Endodermal cell (in vitro differentiated cells): Measurements from ENCODE around the gene PLD2. TPM values are rescaled to one million over a fixed set of nuclear protein-coding genes. Genes with fewer than 3 reads are reported as not detected.

Experiments used
- DNase-seq: peaks from one replicate; pipeline ENCODE4 v3.0.0-alpha.2; 2017
- H3K27ac ChIP-seq: 2 replicates; pipeline ENCODE4 v1.5.1; 2013; ENCODE audit warnings: mild to moderate bottlenecking, low read depth, low read length, moderate library complexity
- H3K27me3 ChIP-seq: 2 replicates; pipeline ENCODE4 v1.6.1; 2013; ENCODE audit warnings: mild to moderate bottlenecking, low read length, moderate library complexity; ENCODE audit not compliant: insufficient read depth, control insufficient read depth, poor library complexity, severe bottlenecking
- H3K36me3 ChIP-seq: 2 replicates; pipeline ENCODE4 v1.7.0; 2013; ENCODE audit warnings: mild to moderate bottlenecking, low read length, moderate library complexity; ENCODE audit not compliant: control insufficient read depth, insufficient read depth
- H3K4me1 ChIP-seq: one replicate; pipeline ENCODE4 v1.7.0; 2013; ENCODE audit warnings: low read length; ENCODE audit not compliant: control insufficient read depth, insufficient read depth
- H3K4me3 ChIP-seq: 2 replicates; pipeline ENCODE4 v1.5.1; 2013; ENCODE audit warnings: mild to moderate bottlenecking, low read length, moderate library complexity
- H3K9ac ChIP-seq: 2 replicates; pipeline ENCODE4 v1.6.1; 2013; ENCODE audit warnings: mild to moderate bottlenecking, low read length, moderate library complexity; ENCODE audit not compliant: poor library complexity, severe bottlenecking; ENCODE audit errors: extremely low read depth
- H3K9me3 ChIP-seq: 2 replicates; pipeline ENCODE4 v1.6.1; 2013; ENCODE audit warnings: mild to moderate bottlenecking, low read length, moderate library complexity; ENCODE audit not compliant: control insufficient read depth
- H3K27ac Mint-ChIP-seq: 2 replicates; pipeline ENCODE4 v1.8.0; 2020; ENCODE audit warnings: mixed read lengths
- H3K27me3 Mint-ChIP-seq: 2 replicates; pipeline ENCODE4 v1.8.0; 2021; ENCODE audit warnings: mild to moderate bottlenecking, mixed read lengths; ENCODE audit not compliant: insufficient read depth
- H3K36me3 Mint-ChIP-seq: 2 replicates; pipeline ENCODE4 v1.8.0; 2020; ENCODE audit warnings: low read depth, mixed read lengths
- H3K4me1 Mint-ChIP-seq: 2 replicates; pipeline ENCODE4 v1.8.0; 2020; ENCODE audit warnings: mixed read lengths
- H3K4me3 Mint-ChIP-seq: 2 replicates; pipeline ENCODE4 v1.8.0; 2020; ENCODE audit warnings: mild to moderate bottlenecking, moderate library complexity, mixed read lengths
- H3K9me3 Mint-ChIP-seq: 2 replicates; pipeline ENCODE4 v1.8.0; 2020; ENCODE audit warnings: mild to moderate bottlenecking, mixed read lengths
- WGBS, 2 experiments: methylation state at CpG; one replicate each; pipeline versions ENCODE4 v1.1.5 to v1.1.7; 2013; ENCODE audit warnings: missing lambda C conversion rate in 2 of 2, mixed read lengths in 1 of 2; ENCODE audit not compliant: insufficient coverage in 1 of 2, insufficient read length in 1 of 2; 5-methylcytosine and 5-hydroxymethylcytosine counted together
- total RNA-seq, 2 donors: library from RNA; stranded (reverse); fragmentation: NEBNext Ultra II Directional in 1 of 2; extraction: Animal tissue kit (Norgen Biotek cat#: 25700) in 1 of 2; gene quantifications; 2 replicates in 1 of 2; 3 replicates in 1 of 2; pipeline ENCODE4 v1.2.1, GENCODE V29; 2021
- TF ChIP-seq, protein P1 (sequence below): fragments of 200-600 bp; sonication (generic); conservative IDR thresholded peaks from 2 replicates; pipeline ENCODE4 v1.5.0; 2021; ENCODE audit warnings: antibody characterized with exemption, mild to moderate bottlenecking

PLD2 gene
- total RNA-seq, 2 donors from 2014 or later = 72.7 to 75.2 TPM

DNA sequence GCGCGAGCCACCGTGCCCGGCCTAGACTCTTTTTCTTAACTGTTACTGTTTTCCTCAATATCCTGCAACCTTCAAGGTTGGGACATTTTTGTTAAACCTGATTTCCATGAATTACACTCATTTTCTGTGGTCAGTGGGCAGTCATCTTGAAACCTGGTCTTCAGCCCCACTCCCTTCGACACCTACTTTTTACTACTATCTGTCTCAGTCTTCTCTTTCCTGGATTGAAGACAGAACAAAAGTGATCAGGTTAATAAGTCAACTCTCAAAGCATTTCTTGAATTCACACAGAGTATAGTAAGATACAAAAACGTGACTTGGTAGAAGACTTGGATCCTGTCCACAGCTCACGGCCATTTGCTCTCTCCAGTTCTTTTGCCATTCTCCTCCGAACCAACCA, 32.3 kb downstream of the PLD2 start:
- TF ChIP-seq, protein P1, sequence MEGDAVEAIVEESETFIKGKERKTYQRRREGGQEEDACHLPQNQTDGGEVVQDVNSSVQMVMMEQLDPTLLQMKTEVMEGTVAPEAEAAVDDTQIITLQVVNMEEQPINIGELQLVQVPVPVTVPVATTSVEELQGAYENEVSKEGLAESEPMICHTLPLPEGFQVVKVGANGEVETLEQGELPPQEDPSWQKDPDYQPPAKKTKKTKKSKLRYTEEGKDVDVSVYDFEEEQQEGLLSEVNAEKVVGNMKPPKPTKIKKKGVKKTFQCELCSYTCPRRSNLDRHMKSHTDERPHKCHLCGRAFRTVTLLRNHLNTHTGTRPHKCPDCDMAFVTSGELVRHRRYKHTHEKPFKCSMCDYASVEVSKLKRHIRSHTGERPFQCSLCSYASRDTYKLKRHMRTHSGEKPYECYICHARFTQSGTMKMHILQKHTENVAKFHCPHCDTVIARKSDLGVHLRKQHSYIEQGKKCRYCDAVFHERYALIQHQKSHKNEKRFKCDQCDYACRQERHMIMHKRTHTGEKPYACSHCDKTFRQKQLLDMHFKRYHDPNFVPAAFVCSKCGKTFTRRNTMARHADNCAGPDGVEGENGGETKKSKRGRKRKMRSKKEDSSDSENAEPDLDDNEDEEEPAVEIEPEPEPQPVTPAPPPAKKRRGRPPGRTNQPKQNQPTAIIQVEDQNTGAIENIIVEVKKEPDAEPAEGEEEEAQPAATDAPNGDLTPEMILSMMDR = no peak
- no peak overlapping the region for H3K27ac ChIP-seq
- no peak overlapping the region for H3K27ac Mint-ChIP-seq

DNA sequence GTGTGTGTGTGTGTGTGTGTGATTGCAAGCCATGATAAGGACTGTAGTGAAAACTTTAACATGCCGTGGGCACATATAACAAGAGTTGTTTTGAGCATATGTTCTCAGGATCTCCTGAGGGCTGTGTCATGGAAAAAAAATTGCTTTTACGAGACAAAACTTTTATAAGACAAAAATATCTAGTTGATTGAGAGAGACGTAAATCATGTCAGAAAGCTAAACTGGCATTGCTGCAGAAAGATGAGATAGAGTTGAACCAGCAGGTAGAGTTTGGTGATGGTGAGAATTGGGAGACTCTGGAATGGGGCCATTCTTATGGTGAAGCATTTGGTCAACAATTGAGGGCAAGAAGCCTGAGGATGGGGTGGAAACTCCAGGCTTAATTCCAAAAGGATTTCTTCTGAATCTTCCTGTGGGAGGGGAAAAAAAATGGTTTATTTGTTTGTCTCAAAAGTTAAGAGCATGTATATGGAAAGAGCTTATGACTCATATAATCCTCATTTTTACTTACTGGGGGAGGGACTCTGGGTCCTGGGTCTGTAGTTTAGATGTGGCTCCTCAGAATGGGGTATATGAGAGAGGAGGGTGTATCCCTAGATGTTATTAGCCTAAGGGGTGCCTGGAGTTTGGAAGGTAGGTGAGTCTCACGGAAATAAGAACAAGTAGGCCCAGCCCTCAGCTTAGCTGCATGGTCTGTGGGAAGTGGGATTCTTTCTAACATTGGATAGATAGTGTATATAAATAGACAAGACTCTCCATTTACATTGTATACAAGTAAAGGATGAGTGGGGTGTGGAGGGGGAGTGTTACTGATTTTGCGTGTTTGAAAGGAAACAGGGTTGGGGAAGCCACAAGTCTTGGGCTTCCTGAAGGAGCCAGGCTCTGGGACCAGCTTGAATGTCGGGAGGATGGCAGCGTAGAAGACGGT, 33.3 kb downstream of the PLD2 start:
- H3K4me3 ChIP-seq = no peak overlapping the region
- H3K27me3 ChIP-seq = no peaks in the 10 kb centered on the region
- H3K4me1 Mint-ChIP-seq = peaks cover 37% of the 10 kb centered on the region
- H3K36me3 Mint-ChIP-seq = peaks cover 3% of the 10 kb centered on the region
- peaks cover 16% of the 10 kb centered on the region for H3K4me1 ChIP-seq
- H3K27ac ChIP-seq = no peak overlapping the region
- H3K9me3 Mint-ChIP-seq = no peaks in the 10 kb centered on the region
- DNase-seq = no peak
- no peaks in the 10 kb centered on the region for H3K36me3 ChIP-seq
- no peak overlapping the region for H3K27ac Mint-ChIP-seq
- H3K9me3 ChIP-seq = no peaks in the 10 kb centered on the region
- no peaks in the 10 kb centered on the region for H3K27me3 Mint-ChIP-seq
- no peak overlapping the region for H3K9ac ChIP-seq
- TF ChIP-seq, protein P1 = no peak
- no peak overlapping the region for H3K4me3 Mint-ChIP-seq
- WGBS, 2 experiments = 94 to 97% methylated on average over 6 to 8 of the region's 8 CpGs

More for the DNA sequence above, 32.3 kb downstream of the PLD2 start:
- no peak overlapping the region for H3K4me3 Mint-ChIP-seq
- H3K4me1 Mint-ChIP-seq = peaks cover 46% of the 10 kb centered on the region
- Histone ChIP-seq H3K36me3 (no peaks in the 10 kb centered on the region), H3K4me1 (peaks cover 16% of the 10 kb centered on the region), H3K9ac (no peak overlapping the region), H3K27me3 (no peaks in the 10 kb centered on the region), H3K9me3 (no peaks in the 10 kb centered on the region), H3K4me3 (no peak overlapping the region)
- peaks cover 3% of the 10 kb centered on the region for H3K36me3 Mint-ChIP-seq
- no peaks in the 10 kb centered on the region for H3K27me3 Mint-ChIP-seq
- H3K9me3 Mint-ChIP-seq = no peaks in the 10 kb centered on the region
- WGBS, 2 experiments = 96 to 97% methylated on average over 6 to 8 of the region's 8 CpGs
- no peak for DNase-seq

DNA sequence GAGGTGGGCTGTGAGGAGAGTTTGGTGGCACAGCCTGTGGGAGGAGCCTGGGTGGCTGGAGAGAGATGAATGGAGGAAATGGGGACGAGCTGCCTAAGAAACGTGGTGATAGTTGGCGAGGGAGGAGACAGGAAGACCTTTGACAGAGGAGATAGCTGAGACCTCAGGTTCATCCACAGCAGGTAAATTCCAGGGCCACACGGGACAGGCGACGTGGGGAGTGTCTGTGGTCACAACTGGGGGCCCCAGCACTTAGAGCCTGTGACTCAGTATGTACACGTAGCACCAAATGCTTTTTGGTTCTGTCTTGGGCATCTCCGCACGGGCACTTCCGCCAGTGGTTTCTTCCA, 33.9 kb downstream of the PLD2 start:
- Mint-ChIP-seq H3K9me3 (no peaks in the 10 kb centered on the region), H3K36me3 (peaks cover 3% of the 10 kb centered on the region), H3K4me1 (peaks cover 34% of the 10 kb centered on the region), H3K27ac (no peak overlapping the region), H3K27me3 (no peaks in the 10 kb centered on the region), H3K4me3 (no peak overlapping the region)
- DNase-seq = no peak
- Histone ChIP-seq H3K9me3 (no peaks in the 10 kb centered on the region), H3K4me1 (peaks cover 13% of the 10 kb centered on the region), H3K9ac (no peak overlapping the region), H3K4me3 (no peak overlapping the region), H3K36me3 (no peaks in the 10 kb centered on the region), H3K27me3 (no peaks in the 10 kb centered on the region), H3K27ac (no peak overlapping the region)
- TF ChIP-seq, protein P1 = no peak
- 80 to 88% methylated on average over 10 of the region's 10 CpGs for WGBS, 2 experiments
